Uterus (tissue), 2 donors: ENCODE data around the gene CXCL12.

Experiments
- CTCF ChIP-seq, 4 experiments: fragments of 200-600 bp in 2 of 4; fragments of 450-650 bp in 2 of 4; sonication (generic) in 2 of 4; IDR thresholded peaks; one replicate each; pipeline ENCODE4 v1.5.1; 2016 to 2019; ENCODE audit warnings: antibody characterized with exemption in 4 of 4, mild to moderate bottlenecking in 2 of 4, moderate library complexity in 1 of 4
- POLR2A ChIP-seq, 2 donors: fragments of 450-650 bp; IDR thresholded peaks; one replicate each; pipeline ENCODE4 v1.6.1; 2016; ENCODE audit warnings: antibody characterized with exemption in 2 of 2, mild to moderate bottlenecking in 1 of 2, moderate library complexity in 1 of 2

DNA sequence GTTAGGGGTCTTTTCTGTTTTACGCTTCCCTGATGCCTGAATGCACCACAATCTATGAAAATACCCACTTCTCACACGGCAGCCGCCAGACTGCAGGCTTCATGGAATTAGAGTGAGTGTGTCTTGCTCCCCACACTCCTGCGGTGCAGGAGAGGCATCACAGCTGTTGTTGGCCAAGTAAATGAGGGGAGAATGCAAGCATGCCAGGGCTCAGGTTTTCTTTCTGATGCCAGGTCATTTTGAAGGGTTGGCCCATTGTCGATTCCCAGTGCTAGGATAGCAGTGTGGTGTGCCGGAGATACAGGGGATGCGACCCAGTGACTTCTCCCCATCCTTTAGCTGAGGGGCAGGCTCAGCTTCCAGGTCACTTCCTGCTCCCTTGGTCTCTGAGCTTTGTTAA is 16.3 kb downstream of the CXCL12 start:
- no peak for TF ChIP-seq CTCF (IDR thresholded peaks at IDR 0.05)
- TF ChIP-seq POLR2A (IDR thresholded peaks at IDR 0.05), result no peak
